ENCODE results near the gene CHRNB1. TPM values are rescaled to one million over a fixed set of nuclear protein-coding genes. Genes with fewer than 3 reads are reported as not detected.

The CHRNB1 gene, protein sequence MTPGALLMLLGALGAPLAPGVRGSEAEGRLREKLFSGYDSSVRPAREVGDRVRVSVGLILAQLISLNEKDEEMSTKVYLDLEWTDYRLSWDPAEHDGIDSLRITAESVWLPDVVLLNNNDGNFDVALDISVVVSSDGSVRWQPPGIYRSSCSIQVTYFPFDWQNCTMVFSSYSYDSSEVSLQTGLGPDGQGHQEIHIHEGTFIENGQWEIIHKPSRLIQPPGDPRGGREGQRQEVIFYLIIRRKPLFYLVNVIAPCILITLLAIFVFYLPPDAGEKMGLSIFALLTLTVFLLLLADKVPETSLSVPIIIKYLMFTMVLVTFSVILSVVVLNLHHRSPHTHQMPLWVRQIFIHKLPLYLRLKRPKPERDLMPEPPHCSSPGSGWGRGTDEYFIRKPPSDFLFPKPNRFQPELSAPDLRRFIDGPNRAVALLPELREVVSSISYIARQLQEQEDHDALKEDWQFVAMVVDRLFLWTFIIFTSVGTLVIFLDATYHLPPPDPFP
- total RNA-seq = 10 to 100 TPM in 2 of 3 donors, 1 to 10 TPM in 1; 9.8 to 10.4 (median 10.2) TPM
- 13.3 TPM for total RNA-seq (2013)

DNA sequence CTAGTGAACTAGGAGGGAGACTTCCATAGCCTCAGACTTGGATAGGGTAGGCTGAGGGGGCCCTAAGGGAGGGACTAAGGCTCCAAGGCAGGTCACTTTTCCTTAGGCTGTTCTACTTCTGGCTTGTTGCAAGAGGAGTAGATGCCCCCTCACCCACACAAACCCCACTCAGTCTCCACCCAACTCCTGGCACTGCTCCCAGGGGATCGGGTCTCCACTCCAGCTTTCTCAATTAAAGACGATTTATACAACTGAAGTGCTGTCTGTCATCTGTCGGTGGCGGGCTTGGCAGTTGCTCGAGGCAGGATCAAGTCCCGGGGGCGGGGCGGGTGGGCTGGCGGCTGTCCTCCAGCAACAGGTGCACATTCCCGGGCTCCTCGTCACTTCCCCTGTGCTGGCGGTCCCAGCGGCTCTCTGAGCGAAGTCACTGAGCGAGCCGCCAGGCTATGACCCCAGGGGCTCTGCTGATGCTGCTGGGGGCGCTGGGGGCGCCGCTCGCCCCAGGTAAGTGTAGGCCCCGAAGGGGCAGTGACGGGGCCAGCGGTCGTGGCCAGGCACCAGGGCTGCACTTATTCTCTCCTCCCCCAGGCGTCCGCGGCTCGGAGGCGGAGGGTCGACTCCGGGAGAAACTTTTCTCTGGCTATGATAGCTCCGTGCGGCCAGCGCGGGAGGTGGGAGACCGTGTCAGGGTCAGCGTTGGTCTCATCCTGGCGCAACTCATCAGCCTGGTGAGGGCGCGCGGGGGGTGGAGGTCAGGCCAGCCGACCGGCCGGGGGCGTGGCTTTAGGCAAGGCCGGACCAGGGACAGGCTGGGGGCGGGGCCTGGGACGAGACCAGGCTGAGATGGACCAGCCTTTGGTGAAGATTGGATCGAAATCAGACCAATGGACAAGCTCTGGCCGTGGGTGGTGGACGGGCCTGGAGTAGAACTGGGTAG is at the start of gene CHRNB1:
Gene CHRNB1, plus strand, starts transcription at position 380 of the 937 bp plus-strand sequence. Its CDS starts 67 bp downstream, at position 447.
- no peaks in the 10 kb centered on the region for H3K36me3 Mint-ChIP-seq
- H3K27ac Mint-ChIP-seq = peak within 1 kb of the TSS in 1 of 2 donors; percentile 58
- DNase-seq = peak in 1 of 2 donors; percentile 41
- TF ChIP-seq, protein P1, sequence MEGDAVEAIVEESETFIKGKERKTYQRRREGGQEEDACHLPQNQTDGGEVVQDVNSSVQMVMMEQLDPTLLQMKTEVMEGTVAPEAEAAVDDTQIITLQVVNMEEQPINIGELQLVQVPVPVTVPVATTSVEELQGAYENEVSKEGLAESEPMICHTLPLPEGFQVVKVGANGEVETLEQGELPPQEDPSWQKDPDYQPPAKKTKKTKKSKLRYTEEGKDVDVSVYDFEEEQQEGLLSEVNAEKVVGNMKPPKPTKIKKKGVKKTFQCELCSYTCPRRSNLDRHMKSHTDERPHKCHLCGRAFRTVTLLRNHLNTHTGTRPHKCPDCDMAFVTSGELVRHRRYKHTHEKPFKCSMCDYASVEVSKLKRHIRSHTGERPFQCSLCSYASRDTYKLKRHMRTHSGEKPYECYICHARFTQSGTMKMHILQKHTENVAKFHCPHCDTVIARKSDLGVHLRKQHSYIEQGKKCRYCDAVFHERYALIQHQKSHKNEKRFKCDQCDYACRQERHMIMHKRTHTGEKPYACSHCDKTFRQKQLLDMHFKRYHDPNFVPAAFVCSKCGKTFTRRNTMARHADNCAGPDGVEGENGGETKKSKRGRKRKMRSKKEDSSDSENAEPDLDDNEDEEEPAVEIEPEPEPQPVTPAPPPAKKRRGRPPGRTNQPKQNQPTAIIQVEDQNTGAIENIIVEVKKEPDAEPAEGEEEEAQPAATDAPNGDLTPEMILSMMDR (IDR thresholded peaks at IDR 0.05) = no peak
- Histone ChIP-seq H3K4me1 (ENCODE audit: control insufficient read depth, insufficient read depth, low read length) (peaks cover 29% of the 10 kb centered on the region), H3K4me3 (ENCODE audit: low read length) (peak within 1 kb of the TSS; percentile 5), H3K27ac (ENCODE audit: low read length) (no peak within 1 kb of the TSS), H3K9me3 (ENCODE audit: control insufficient read depth, insufficient read depth, low read length) (no peaks in the 10 kb centered on the region), H3K36me3 (ENCODE audit: control insufficient read depth, insufficient read depth, low read length) (no peaks in the 10 kb centered on the region), H3K27me3 (ENCODE audit: control insufficient read depth, insufficient read depth, low read length) (peaks cover 49% of the 10 kb centered on the region)
- intact Hi-C loops (cut with micrococcal nuclease) = no loop called here
- H3K9me3 Mint-ChIP-seq = no peaks in the 10 kb centered on the region
- H3K27me3 Mint-ChIP-seq (ENCODE audit: low read depth in 2 of 2) = peaks cover 55 to 59% of the 10 kb centered on the region in 2 donors
- H3K4me1 Mint-ChIP-seq = peaks cover 21 to 28% of the 10 kb centered on the region in 2 donors
- 6% methylated on average over 51 of the region's 51 CpGs for WGBS (ENCODE audit: insufficient coverage)
- peak; percentile 36 to 66 (median 45) for ATAC-seq
- H3K4me3 Mint-ChIP-seq = peak within 1 kb of the TSS; percentile 86

DNA sequence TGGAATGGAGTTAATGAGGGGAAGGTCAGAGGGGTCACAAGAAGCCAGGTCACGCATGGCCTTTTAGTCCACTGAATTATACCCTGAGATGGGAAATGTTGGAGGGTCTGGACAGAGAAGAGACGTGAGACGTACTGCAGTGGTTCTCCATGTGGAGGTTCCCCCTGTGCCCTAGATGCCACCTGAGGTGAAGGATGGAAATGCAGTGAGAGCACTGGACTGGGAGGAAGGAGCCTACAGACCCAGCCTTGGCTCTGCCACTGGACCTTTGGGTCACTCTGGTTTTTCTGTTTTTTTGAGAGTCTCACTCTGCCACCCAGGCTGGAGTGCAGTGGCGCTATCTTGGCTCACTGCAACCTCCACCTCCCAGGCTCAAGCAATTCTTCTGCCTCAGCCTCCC is 48.7 kb upstream of the CHRNB1 start:
- Mint-ChIP-seq H3K27ac (no peak overlapping the region), H3K4me3 (no peak overlapping the region), H3K9me3 (no peaks in the 10 kb centered on the region), H3K36me3 (no peaks in the 10 kb centered on the region), H3K27me3 (ENCODE audit: low read depth in 2 of 2) (no peaks in the 10 kb centered on the region), H3K4me1 (peaks cover 9 to 15% of the 10 kb centered on the region in 2 donors)
- WGBS (ENCODE audit: insufficient coverage) = 96% methylated on average over 4 of the region's 4 CpGs
- peaks cover 20% of the 10 kb centered on the region for H3K4me1 ChIP-seq (ENCODE audit: control insufficient read depth, insufficient read depth, low read length)
- TF ChIP-seq, protein P1 (IDR thresholded peaks at IDR 0.05) = no peak
- intact Hi-C loops (cut with micrococcal nuclease) = no loop called here
- peaks cover 15% of the 10 kb centered on the region for H3K36me3 ChIP-seq (ENCODE audit: control insufficient read depth, insufficient read depth, low read length)
- no peaks in the 10 kb centered on the region for H3K9me3 ChIP-seq (ENCODE audit: control insufficient read depth, insufficient read depth, low read length)
- no peak overlapping the region for H3K27ac ChIP-seq (ENCODE audit: low read length)
- no peaks in the 10 kb centered on the region for H3K27me3 ChIP-seq (ENCODE audit: control insufficient read depth, insufficient read depth, low read length)
- no peak for DNase-seq
- ATAC-seq = no peak
- no peak overlapping the region for H3K4me3 ChIP-seq (ENCODE audit: low read length)

DNA sequence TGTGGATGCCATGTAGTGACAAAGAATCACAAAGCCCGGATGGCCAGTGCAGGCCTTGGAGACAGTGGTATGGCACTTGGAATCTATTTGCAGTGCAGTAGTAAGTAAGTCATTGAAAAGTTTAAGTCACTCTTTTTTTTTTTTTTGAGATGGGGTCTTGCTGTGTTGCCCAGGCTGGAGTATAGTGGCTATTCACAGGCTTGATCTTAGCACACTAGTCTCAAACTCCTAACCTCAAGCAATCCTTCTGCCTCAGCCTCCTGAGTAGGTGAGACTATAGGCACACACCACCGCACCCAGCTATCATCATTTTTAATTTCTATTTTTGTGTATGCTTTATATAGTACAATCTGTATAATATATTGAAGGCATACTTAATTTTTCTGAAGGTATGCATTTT is 46.2 kb upstream of the CHRNB1 start:
- Histone ChIP-seq H3K27me3 (ENCODE audit: control insufficient read depth, insufficient read depth, low read length) (no peaks in the 10 kb centered on the region), H3K4me1 (ENCODE audit: control insufficient read depth, insufficient read depth, low read length) (peaks cover 23% of the 10 kb centered on the region), H3K27ac (ENCODE audit: low read length) (no peak overlapping the region), H3K36me3 (ENCODE audit: control insufficient read depth, insufficient read depth, low read length) (no peaks in the 10 kb centered on the region), H3K4me3 (ENCODE audit: low read length) (no peak overlapping the region), H3K9me3 (ENCODE audit: control insufficient read depth, insufficient read depth, low read length) (no peaks in the 10 kb centered on the region)
- 100% methylated on average over 1 of the region's 2 CpGs for WGBS (ENCODE audit: insufficient coverage)
- intact Hi-C loops (cut with micrococcal nuclease) = no loop called here
- DNase-seq (no peak), ATAC-seq (no peak)
- Mint-ChIP-seq H3K4me3 (no peak overlapping the region), H3K9me3 (no peaks in the 10 kb centered on the region), H3K4me1 (peaks cover 14 to 24% of the 10 kb centered on the region in 2 donors), H3K36me3 (no peaks in the 10 kb centered on the region), H3K27ac (no peak overlapping the region), H3K27me3 (ENCODE audit: low read depth in 2 of 2) (no peaks in the 10 kb centered on the region)
- TF ChIP-seq, protein P1 (IDR thresholded peaks at IDR 0.05) = no peak

Data from natural killer cell (primary cell).